Keratinocyte (primary cell): ENCODE data around the gene PPP1R14B.

ENCODE experiments used
- EZH2 ChIP-seq: IDR thresholded peaks from one replicate; pipeline ENCODE4 v1.6.1; 2012; ENCODE audit warnings: inconsistent platforms, mild to moderate bottlenecking, low read length, moderate library complexity
- TF ChIP-seq, protein P1 (sequence below), 3 experiments: IDR thresholded peaks in 1 of 3; conservative IDR thresholded peaks in 1 of 3; optimal IDR thresholded peaks in 1 of 3; 2 replicates in 2 of 3; 3 replicates in 1 of 3; pipeline versions ENCODE3 to v1.5.1; 2011; ENCODE audit warnings: low read length in 3 of 3, mild to moderate bottlenecking in 3 of 3, moderate library complexity in 2 of 3, control low read depth in 1 of 3, inconsistent platforms in 1 of 3; ENCODE audit not compliant: insufficient read depth in 2 of 3; ENCODE audit errors: extremely low read depth in 1 of 3

DNA sequence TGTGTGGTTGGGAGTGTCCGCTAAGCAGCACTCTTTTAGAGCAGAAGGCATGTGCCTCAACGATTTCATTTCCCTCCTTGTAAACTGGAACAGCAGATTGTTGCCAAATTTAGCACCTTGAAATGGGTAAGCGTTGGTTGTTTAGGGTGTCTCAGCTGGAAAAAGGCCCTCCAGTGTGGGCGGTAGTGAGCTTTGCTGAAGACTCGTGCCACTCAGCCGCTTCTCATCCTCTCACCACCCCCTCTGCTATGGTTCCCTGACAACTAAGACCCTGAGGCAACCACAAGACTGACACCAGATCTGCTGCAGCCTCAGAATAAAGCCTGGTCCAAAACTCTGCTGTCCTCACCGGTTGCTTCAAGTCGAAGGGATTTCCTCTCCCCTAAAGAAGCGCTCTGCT is 50.1 kb downstream of the PPP1R14B start:
- TF ChIP-seq, protein P1, sequence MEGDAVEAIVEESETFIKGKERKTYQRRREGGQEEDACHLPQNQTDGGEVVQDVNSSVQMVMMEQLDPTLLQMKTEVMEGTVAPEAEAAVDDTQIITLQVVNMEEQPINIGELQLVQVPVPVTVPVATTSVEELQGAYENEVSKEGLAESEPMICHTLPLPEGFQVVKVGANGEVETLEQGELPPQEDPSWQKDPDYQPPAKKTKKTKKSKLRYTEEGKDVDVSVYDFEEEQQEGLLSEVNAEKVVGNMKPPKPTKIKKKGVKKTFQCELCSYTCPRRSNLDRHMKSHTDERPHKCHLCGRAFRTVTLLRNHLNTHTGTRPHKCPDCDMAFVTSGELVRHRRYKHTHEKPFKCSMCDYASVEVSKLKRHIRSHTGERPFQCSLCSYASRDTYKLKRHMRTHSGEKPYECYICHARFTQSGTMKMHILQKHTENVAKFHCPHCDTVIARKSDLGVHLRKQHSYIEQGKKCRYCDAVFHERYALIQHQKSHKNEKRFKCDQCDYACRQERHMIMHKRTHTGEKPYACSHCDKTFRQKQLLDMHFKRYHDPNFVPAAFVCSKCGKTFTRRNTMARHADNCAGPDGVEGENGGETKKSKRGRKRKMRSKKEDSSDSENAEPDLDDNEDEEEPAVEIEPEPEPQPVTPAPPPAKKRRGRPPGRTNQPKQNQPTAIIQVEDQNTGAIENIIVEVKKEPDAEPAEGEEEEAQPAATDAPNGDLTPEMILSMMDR (optimal IDR thresholded peaks at IDR 0.05 in 1 of 3, IDR thresholded peaks at IDR 0.05 in 1 of 3, conservative IDR thresholded peaks at IDR 0.05 in 1 of 3; ENCODE audit: extremely low read depth in 1 of 3, insufficient read depth in 2 of 3, low read length in 3 of 3) = no peak
- no peak for TF ChIP-seq EZH2
